Hematopoietic multipotent progenitor cell treated with erythropoietin and hydrocortisone succinate and interleukin-3 and kit ligand, for 17 days (in vitro differentiated cells): ENCODE measurements around the gene MAP3K15.
"Not testable (repeated sequence)": the region's sequence is repeated elsewhere in the genome, so short reads cannot be mapped to it uniquely, and the experiment has no call there.

Source experiments
- DNase-seq: peaks from one replicate; pipeline ENCODE4 v3.0.0-alpha.2; 2015; ENCODE audit warnings: low spot score

Gene MAP3K15

GRCh38 chrX:19532709-19533108 is 17.4 kb upstream of the MAP3K15 start:
- DNase-seq, result no peak

GRCh38 chrX:19517965-19518364 is 2.7 kb upstream of the MAP3K15 start:
- no peak for DNase-seq

GRCh38 chrX:19515615-19516105 is 352 bp upstream of the MAP3K15 start:
- DNase-seq, result no peak

- DNase-seq, result no peak
Measured at GRCh38 chrX:19513383-19513782, 1.9 kb downstream of the MAP3K15 start.

GRCh38 chrX:19512961-19513360 is 2.3 kb downstream of the MAP3K15 start:
- DNase-seq, result no peak

- no peak for DNase-seq
Measured at GRCh38 chrX:19512359-19512758, 2.9 kb downstream of the MAP3K15 start.

- DNase-seq, result not testable (repeated sequence)
Measured at GRCh38 chrX:19511796-19512195, 3.5 kb downstream of the MAP3K15 start.

GRCh38 chrX:19496711-19497110 is 18.6 kb downstream of the MAP3K15 start:
- DNase-seq, result no peak

- DNase-seq, result no peak
Measured at GRCh38 chrX:19487520-19488200, 27.6 kb downstream of the MAP3K15 start.

GRCh38 chrX:19479458-19479857 is 35.9 kb downstream of the MAP3K15 start:
- no peak for DNase-seq

- not testable (repeated sequence) for DNase-seq
Measured at GRCh38 chrX:19468383-19468782, 46.9 kb downstream of the MAP3K15 start.

- no peak for DNase-seq
Measured at GRCh38 chrX:19462879-19463278, 52.4 kb downstream of the MAP3K15 start.

- DNase-seq, result no peak
Measured at GRCh38 chrX:19462231-19462630, 53.1 kb downstream of the MAP3K15 start.

GRCh38 chrX:19457662-19458061 is 57.6 kb downstream of the MAP3K15 start:
- DNase-seq, result no peak

- DNase-seq, result no peak
Measured at GRCh38 chrX:19448077-19448476, 67.2 kb downstream of the MAP3K15 start.

- no peak for DNase-seq
Measured at GRCh38 chrX:19446397-19446796, 68.9 kb downstream of the MAP3K15 start.

GRCh38 chrX:19445772-19446171 is 69.5 kb downstream of the MAP3K15 start:
- DNase-seq, result not testable (repeated sequence)

GRCh38 chrX:19443869-19444526 is 71.3 kb downstream of the MAP3K15 start:
- no peak for DNase-seq

GRCh38 chrX:19440713-19441112 is 74.6 kb downstream of the MAP3K15 start:
- DNase-seq, result no peak

GRCh38 chrX:19422661-19423060 is 92.6 kb downstream of the MAP3K15 start:
- not testable (repeated sequence) for DNase-seq

- DNase-seq, result no peak
Measured at GRCh38 chrX:19410259-19410658, 105.0 kb downstream of the MAP3K15 start.

- no peak for DNase-seq
Measured at GRCh38 chrX:19403696-19404095, 111.6 kb downstream of the MAP3K15 start.

- peak; percentile 5 for DNase-seq
Measured at GRCh38 chrX:19392703-19393102, 122.6 kb downstream of the MAP3K15 start.

- DNase-seq, result no peak
Measured at GRCh38 chrX:19392078-19392477, 123.2 kb downstream of the MAP3K15 start.
